ENCODE measurements around the gene FGD4.

DNA sequence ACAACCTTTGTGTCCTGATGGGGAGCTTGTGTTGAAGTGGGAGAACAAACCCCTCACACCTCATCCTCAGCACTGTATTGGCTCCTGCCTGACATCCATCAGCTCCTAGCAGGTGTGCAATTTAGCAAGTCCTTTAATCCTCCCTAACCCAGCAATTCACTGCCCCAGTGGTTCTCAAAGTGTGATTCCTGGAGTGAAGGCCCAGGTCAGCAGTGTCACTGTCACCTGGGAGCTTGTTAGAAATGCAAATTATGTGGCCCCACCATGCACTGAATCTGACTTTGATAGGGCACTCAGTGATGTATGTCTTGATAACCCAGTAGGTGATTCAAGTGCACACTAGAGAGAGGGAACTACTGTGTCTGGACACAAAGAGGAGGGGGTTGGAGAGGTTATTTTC, 133.6 kb downstream of the FGD4 start:
- TF ChIP-seq FOXM1 (IDR thresholded peaks at IDR 0.05; ENCODE audit: borderline replicate concordance) (no peak), NFRKB (IDR thresholded peaks at IDR 0.05) (no peak), FOXK2 (IDR thresholded peaks at IDR 0.05) (no peak), BHLHE40 (IDR thresholded peaks at IDR 0.05; ENCODE audit: borderline replicate concordance) (no peak), ZNF384 (IDR thresholded peaks at IDR 0.05) (no peak), TARDBP (IDR thresholded peaks at IDR 0.05) (no peak)
- TF ChIP-seq, protein P1, sequence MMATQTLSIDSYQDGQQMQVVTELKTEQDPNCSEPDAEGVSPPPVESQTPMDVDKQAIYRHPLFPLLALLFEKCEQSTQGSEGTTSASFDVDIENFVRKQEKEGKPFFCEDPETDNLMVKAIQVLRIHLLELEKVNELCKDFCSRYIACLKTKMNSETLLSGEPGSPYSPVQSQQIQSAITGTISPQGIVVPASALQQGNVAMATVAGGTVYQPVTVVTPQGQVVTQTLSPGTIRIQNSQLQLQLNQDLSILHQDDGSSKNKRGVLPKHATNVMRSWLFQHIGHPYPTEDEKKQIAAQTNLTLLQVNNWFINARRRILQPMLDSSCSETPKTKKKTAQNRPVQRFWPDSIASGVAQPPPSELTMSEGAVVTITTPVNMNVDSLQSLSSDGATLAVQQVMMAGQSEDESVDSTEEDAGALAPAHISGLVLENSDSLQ (IDR thresholded peaks at IDR 0.05): no peak

Data from HEK293T (cell line).